ENCODE data around the gene LYPD6. TPM values are rescaled to one million over a fixed set of nuclear protein-coding genes. Genes with fewer than 3 reads are reported as not detected.
"Not testable (repeated sequence)": the region's sequence is repeated elsewhere in the genome, so short reads cannot be mapped to it uniquely, and the experiment has no call there.

Gene LYPD6
- total RNA-seq, 2 donors from 2014 or later, result not detected

GRCh38 chr2:149499204-149499603 is 168.8 kb downstream of the LYPD6 start:
- H3K27ac Mint-ChIP-seq; DNase-seq (ENCODE audit: low spot score in 2 of 2); H3K36me3 Mint-ChIP-seq; ATAC-seq: not testable (repeated sequence)
- H3K9me3 Mint-ChIP-seq, result peaks cover 7 to 11% of the 10 kb centered on the region in 2 donors

- not testable (repeated sequence) for ATAC-seq; H3K27ac Mint-ChIP-seq; H3K9me3 Mint-ChIP-seq; H3K36me3 Mint-ChIP-seq; DNase-seq (ENCODE audit: low spot score in 2 of 2)
Measured at GRCh38 chr2:149506808-149507207, 176.4 kb downstream of the LYPD6 start.

GRCh38 chr2:149507974-149508373 is 177.6 kb downstream of the LYPD6 start:
- no peak for DNase-seq (ENCODE audit: low spot score in 2 of 2)
- Mint-ChIP-seq H3K36me3 (peaks cover 0 to 6% of the 10 kb centered on the region in 2 donors), H3K27ac (no peak overlapping the region), H3K9me3 (peaks cover 0 to 4% of the 10 kb centered on the region in 2 donors)
- no peak for ATAC-seq

- DNase-seq (ENCODE audit: low spot score in 2 of 2) (no peak), ATAC-seq (no peak)
- Mint-ChIP-seq H3K36me3 (no peaks in the 10 kb centered on the region), H3K27ac (no peak overlapping the region), H3K9me3 (no peaks in the 10 kb centered on the region)
Measured at GRCh38 chr2:149513461-149513860, 183.1 kb downstream of the LYPD6 start.

Data from activated naive CD4-positive, alpha-beta T cell treated with anti-CD3 and anti-CD28 coated beads, Interleukin-2, amount 50 U/mL, for 72 hours (primary cell).